Measurements from ENCODE around the gene CD300LG.
"Not testable (repeated sequence)": the region's sequence is repeated elsewhere in the genome, so short reads cannot be mapped to it uniquely, and the experiment has no call there.

CD300LG gene

DNA sequence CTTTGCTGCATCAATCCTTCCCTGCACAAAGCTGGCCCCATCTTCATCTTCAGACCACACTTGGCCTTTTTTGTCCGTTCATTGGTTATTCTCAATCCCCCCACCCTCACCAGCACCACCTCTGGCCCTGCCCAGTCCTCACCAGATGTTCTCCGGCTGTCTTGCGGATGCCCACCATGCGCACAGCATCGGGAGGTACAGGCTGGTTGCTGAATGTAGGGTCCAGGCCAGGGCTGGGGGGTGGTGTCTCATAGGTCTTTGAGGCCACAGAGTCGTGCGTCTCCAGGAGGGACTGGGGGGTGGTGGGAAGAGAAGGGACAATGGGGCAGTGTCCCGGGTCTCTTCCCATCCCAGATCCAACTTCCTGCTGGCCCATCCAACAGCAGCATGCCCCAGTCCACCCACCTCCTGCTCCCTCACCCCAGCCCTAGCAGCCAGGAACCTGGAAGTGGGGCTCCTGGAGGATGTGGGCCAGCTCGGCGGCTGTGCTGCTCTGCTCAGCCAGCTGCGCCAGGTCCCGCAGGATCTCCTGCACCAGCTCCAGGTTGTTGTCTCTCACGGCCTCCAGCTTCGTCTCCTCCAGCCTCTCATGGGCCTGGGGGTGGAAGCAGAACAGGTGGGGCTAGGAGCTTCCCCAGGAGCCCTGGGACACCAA lies 35.9 kb downstream of the CD300LG start:
- FAIRE-seq (no peak), DNase-seq (ENCODE audit: insufficient read length, low spot score) (no peak)
- TF ChIP-seq POLR2A (IDR thresholded peaks at IDR 0.05; ENCODE audit: low read depth, low read length), result no peak

DNA sequence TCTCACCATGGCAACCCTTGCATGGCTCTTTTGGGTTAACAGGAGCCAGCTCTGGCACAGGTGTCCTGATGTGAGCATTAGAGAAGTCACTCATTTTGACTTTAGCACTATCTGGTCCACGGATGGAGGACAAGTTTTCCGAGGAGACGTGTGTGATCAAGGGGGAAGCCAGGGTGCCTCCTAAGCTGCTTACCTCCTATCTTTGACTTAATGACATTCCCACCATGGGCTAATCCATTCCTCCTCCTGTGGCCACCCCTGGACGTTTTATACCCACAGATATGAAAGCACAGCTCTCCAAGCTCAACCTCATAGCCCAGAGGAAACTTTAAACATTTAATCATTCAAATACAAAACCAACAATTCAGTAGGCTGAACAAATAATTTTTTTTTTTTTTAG lies 41.6 kb downstream of the CD300LG start:
- FAIRE-seq, result no peak
- no peak for TF ChIP-seq POLR2A (IDR thresholded peaks at IDR 0.05; ENCODE audit: low read depth, low read length)
- DNase-seq (ENCODE audit: insufficient read length, low spot score), result no peak

DNA sequence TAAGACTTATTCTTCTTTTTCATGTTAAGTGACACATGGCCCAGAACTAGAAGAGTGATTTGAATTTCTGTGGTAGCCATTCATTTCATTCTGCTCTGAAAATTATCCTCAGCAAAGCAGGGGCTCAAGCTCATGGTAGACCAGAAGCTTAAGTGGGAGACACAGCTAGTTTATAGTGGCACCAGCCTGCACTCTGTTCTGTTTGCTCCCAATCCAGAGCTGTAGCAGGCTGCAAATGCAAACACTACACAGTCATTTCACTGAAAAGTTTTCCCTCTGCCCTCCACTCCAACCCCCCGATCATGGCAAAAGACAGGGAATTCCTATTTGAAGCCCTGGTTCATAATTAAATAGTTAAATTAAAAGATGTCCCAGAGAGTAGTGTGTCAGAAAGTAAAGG lies 43.3 kb downstream of the CD300LG start:
- no peak for FAIRE-seq
- DNase-seq (ENCODE audit: insufficient read length, low spot score), result no peak
- no peak for TF ChIP-seq POLR2A (IDR thresholded peaks at IDR 0.05; ENCODE audit: low read depth, low read length)

DNA sequence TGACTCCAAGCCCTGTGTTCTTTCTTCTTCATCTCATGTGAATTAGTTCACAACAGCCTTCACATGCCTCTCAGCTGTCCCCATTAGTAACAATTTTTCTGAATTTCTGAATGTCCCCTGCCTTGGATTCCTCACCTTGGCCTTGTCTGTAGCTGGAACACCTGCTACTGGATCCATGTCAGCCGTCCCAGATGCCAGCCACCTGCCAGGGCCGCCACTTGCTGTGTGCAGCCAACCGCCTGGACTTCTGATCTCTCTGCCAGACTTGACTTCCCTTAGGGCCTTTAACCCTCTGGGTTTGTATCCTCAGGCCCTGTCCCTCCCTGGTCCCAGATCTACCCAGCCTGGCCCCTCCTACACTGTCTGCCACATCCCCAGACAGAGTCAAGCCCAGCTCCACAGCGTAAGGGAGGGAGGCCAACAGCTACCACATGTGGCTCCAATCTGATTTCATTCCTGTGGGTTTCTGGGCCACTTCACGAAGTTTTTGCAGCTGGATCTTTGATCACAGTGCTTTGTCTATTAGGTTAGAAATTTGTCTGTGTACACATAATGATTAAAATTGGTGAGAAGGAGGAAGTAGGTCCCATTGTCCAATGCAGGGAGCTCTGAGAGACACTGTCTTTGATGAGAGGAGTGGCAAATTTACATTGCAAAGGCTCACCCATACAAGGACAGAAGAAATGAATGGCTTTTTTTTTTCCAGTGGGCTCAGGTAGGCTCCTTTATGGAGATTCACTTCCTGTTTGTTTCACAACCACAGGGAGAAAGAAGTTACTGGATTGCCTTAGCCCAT lies 45.1 kb downstream of the CD300LG start:
- no peak for DNase-seq (ENCODE audit: insufficient read length, low spot score)
- no peak for FAIRE-seq
- no peak for TF ChIP-seq POLR2A (IDR thresholded peaks at IDR 0.05; ENCODE audit: low read depth, low read length)

DNA sequence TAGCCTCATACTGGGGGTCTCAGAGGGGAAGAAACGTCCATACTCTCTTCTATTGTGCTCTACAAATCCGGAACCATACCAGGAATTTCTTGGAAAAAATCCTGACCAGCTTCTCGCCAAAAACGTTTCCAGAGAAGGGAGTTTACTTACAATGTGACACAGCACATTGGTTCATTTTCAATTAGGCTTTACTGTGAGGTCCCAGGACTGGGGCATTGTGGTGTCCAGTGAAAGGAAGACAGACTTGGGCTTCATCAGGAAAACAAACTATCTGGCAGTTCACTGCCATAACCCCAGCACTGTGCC lies 45.6 kb downstream of the CD300LG start:
- FAIRE-seq, result no peak
- TF ChIP-seq POLR2A (IDR thresholded peaks at IDR 0.05; ENCODE audit: low read depth, low read length), result no peak
- DNase-seq (ENCODE audit: insufficient read length, low spot score), result no peak

DNA sequence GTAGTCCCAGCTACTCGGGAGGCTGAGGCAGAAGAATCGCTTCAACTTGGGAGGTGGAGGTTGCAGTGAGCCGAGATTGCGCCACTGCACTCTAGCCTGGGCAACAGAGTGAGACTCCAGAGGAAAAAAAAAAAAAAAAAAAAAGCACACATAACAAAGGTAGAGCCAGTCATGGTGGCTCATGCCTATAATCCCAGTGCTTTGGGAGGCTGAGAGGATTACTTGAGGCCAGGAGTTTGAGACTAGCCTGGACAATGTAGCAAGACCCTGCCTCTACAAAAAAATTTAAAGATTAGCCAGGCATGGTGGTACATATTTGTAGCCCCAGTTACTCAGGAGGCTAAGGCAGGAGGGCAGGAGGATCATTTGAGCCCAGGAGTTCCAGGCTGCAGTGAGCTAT lies 47.5 kb downstream of the CD300LG start:
- FAIRE-seq; DNase-seq (ENCODE audit: insufficient read length, low spot score): not testable (repeated sequence)

DNA sequence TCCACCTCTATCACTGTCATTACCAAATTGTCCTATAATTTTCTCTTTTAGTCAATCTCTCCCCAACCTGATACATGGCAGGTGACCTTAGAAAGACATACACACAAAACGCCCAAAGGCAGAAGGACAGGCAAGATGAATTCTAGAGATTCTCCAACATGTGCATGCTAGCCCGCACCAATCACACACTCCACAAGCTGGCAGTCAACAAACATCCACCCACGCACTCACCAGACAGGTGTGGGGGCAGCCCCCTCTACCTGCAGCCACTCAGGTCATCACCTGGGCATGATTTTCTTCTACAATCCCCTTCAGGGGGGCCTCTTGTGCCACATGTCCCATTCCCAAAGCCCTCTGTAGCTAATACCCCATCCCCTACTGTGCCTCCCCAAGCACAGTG lies 50.9 kb downstream of the CD300LG start:
- TF ChIP-seq POLR2A (IDR thresholded peaks at IDR 0.05; ENCODE audit: low read depth, low read length), result no peak
- DNase-seq (ENCODE audit: insufficient read length, low spot score), result no peak

DNA sequence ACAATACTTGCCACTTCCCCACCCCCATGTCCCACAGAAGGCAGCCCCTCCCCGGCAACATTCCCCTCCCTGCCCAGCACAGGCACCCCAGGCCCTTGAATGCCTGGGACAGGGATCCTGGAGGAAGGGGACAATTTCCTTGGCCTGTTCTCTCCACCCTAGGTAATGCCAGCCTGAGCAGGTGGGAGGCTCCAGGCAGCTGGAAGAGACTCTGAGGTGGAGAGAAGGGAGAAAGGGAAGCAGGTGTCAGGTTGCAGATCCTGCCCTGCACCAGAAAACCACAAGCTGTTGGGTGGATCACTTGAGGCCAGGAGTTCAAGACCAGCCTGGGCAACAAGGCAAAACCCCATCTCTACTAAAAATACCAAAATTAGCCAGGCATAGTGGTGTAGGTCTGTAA lies 51.5 kb downstream of the CD300LG start:
- FAIRE-seq, result no peak
- TF ChIP-seq POLR2A (IDR thresholded peaks at IDR 0.05; ENCODE audit: low read depth, low read length), result no peak
- DNase-seq (ENCODE audit: insufficient read length, low spot score), result no peak

More for the DNA sequence above, 50.9 kb downstream of the CD300LG start:
- FAIRE-seq, result no peak

DNA sequence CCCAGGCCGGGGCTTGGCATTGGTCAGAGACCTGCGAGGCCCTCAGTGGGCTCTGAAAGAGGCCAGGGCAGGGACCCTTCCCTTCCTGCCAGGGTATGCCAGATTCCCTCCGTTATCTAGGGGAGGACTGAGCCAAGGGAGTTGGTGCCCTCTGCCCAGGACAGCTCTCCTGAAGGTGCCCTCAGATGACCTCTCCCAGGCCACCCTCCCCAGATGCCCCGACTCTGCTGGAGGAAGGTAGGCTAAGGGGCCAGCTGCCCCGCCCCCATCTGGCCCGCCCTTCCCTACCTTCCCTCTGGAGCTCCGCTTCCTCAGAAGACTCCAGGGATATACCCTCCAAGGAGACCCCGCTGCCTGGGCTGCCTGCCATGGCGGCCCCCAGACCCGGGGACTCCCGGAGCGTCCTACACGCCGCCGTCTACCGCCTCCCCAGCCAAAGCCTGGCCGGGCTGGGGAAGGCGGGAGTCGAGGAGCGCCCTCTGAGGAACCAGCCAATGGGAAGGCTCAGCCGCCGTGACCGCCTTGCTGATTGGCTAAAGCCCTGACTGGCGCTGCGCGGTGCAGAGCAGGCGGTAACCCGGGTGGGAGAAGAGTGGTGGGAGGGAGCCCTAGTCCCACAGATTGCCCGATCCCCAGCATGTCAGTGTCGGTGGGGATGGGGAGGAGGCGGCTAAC lies 53.3 kb downstream of the CD300LG start:
- FAIRE-seq, result no peak
- DNase-seq (ENCODE audit: insufficient read length, low spot score), result peak; percentile 97
- no peak; the same call in 1 of the 2 replicates for TF ChIP-seq POLR2A (IDR thresholded peaks at IDR 0.05; ENCODE audit: low read depth, low read length)

DNA sequence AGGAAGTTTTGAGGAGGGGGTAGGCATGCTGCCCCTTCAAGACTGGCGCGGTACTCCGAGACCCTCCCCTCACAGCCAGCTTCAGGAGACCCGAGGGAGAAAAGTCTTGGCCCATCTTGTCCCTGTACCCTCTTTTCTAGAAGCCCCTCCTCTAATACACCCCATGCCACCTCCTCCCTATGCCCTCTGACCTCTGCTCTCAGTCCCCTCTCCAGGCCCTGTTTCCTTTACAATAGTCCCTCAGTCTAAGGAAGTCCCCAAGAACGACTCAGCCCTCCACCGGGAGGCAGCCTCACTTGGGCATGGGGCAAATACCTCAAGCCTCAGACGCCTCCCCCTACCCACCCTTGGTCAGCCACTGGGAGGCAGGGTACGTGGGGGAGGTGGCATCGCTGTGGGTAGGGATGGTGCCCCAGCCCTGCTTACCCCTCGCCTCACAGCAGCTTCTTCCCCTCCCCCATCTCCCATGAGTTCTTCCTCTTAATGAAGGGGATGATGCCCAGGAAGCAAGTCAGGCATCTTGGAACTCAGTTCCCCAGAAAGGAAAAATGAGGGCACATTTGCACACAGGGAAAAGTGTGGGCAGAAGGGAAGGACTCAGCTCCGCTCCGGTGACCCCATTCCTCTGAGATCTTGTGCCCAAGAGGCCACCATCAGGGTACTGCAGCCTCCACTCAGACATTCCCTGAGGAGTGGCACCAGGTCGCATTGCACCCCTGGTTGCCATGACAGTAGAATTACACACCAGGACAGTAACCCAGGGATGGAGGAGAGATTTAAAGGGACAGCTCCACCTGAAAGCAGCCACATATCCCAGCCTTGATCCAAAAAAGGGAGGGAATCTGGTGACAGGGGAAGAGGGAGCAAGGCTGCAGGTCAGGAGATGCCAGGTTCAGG lies 54.1 kb downstream of the CD300LG start:
- no peak for FAIRE-seq
- DNase-seq (ENCODE audit: insufficient read length, low spot score), result peak; percentile 47
- TF ChIP-seq POLR2A (IDR thresholded peaks at IDR 0.05; ENCODE audit: low read depth, low read length), result no peak

DNA sequence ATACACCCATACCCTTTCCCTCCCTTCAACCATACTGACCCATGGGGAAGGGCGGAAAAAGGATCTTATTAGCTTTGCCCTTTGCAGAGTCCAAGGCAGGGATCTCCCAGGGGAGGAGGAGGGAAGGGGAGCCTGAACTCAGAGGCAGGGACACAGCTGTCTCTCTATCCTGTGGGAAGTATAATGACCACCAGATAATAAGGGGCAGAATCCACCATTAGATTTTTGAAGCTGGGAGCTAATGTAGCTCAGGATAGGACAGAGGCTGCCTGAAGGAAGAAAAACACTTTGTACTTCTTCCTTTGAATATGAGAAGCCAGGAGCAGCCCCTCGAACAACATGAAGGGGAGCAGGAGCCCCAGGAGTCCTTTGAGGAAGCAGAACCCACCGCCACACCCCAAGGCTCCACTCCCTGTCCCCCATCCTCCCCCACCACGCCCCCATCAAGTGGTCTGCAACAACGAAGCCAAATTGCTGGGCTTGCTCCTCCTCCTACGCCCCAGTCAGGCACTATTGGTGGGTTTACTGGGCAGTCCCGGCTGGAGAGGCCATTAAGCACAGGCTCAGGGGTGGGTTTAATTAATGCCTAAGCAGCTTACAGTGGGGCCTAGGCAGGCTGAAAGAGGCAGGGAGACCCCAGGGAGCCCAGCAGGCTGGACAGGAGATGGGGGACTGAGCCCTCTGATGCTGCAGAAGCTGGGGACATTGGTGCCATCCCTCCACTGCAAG lies 55.0 kb downstream of the CD300LG start:
- DNase-seq (ENCODE audit: insufficient read length, low spot score) (no peak), FAIRE-seq (no peak)
- TF ChIP-seq POLR2A (IDR thresholded peaks at IDR 0.05; ENCODE audit: low read depth, low read length), result no peak

DNA sequence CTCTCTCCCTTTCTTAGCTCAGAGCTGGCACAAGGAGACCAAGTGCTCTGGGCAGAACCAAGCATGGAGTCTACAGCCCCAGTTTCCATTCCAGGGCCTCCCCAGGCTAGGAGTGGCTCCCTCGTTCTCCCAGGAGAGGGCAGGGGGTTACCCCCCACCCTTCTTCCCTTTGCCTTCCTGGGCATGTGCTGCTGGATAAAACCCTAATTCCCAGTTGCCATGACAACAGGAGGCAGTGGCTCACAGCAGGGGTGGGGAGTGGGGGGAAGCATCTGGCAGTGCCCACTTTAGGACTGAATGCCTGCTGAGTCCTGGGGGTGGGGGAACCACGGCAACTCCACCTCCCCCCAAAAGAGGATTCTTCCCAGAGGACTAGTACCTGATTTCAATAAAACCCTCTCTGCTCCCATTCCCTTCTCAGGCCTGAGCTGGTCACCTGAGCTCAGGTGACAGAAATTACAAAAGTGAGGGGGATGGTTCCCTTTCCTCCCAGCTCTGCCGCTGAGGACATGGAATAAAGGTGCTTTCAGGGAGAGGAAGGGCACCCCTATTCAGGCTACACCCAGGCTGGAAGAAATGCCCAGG lies 58.5 kb downstream of the CD300LG start:
- DNase-seq (ENCODE audit: insufficient read length, low spot score) (no peak), FAIRE-seq (no peak)
- no peak for TF ChIP-seq POLR2A (IDR thresholded peaks at IDR 0.05; ENCODE audit: low read depth, low read length)
